Measurements from ENCODE around the gene LRIG1. TPM values are rescaled to one million over a fixed set of nuclear protein-coding genes. Genes with fewer than 3 reads are reported as not detected.

The LRIG1 gene
- total and polyA plus RNA-seq, 10 of the 15 experiments (the other 5 are each of a cell fraction or from before 2014, with no cell fraction given), result 0.84 to 16.4 (median 8.1) TPM

- no peak for TF ChIP-seq BCL3 (IDR thresholded peaks at IDR 0.05; ENCODE audit: borderline replicate concordance, insufficient read depth, low read depth, low read length, poor library complexity, severe bottlenecking)
- TF ChIP-seq RCOR1 (conservative IDR thresholded peaks at IDR 0.05; ENCODE audit: low read depth, low read length), result no peak
- TF ChIP-seq NFYA (IDR thresholded peaks at IDR 0.05; ENCODE audit: borderline replicate concordance, low read depth, low read length), result no peak
Measured at GRCh38 chr3:66477856-66478255, 23.0 kb downstream of the LRIG1 start (continued).

GRCh38 chr3:66476852-66477381 lies 23.9 kb downstream of the LRIG1 start:
- Histone ChIP-seq H3K36me3 (ENCODE audit: control insufficient read depth in 2 of 2, insufficient read depth in 2 of 2, low read length in 1 of 2) (no peaks in the 10 kb centered on the region), H3K4me1 (ENCODE audit: control insufficient read depth, insufficient read depth, low read length) (peaks cover 35% of the 10 kb centered on the region), H3K9ac (ENCODE audit: control insufficient read depth, insufficient read depth, low read length) (no peak overlapping the region), H3K9me3 (replicated peaks; ENCODE audit: control insufficient read depth, insufficient read depth, low read length) (peaks cover 9% of the 10 kb centered on the region), H3K4me3 (no peak overlapping the region), H4K20me1 (ENCODE audit: control insufficient read depth, insufficient read depth) (no peaks in the 10 kb centered on the region), H3K27me3 (replicated peaks in 1 of 2; ENCODE audit: control insufficient read depth in 2 of 2, insufficient read depth in 2 of 2, low read length in 1 of 2) (no peaks in the 10 kb centered on the region), H2AFZ (ENCODE audit: control insufficient read depth, low read depth, low read length) (no peak overlapping the region), H3K27ac (ENCODE audit: control insufficient read depth, insufficient read depth) (no peak overlapping the region), H3K79me2 (ENCODE audit: control insufficient read depth, insufficient read depth, low read length) (peaks cover 1% of the 10 kb centered on the region; the same call in 1 of the 2 replicates), H3K4me2 (ENCODE audit: control insufficient read depth, insufficient read depth) (no peak overlapping the region)
- intact Hi-C loops (cut with micrococcal nuclease; ENCODE audit: unreplicated experiment), result loop anchor here (10.0 kb wide), 1 partner anchor 528 kb away; no protein-coding TSS in a partner anchor
- FAIRE-seq, result no peak
- ATAC-seq, result no peak
- ChIA-PET CTCF (interaction anchor here (1.5 kb wide), 1 partner anchor 15 kb away, joined by 9 read pairs; no protein-coding TSS in a partner anchor), SMC1A (ENCODE audit: uncharacterized antibody, unreplicated experiment) (interaction anchor here (1.1 kb wide), 1 partner anchor 36 kb away, joined by 3 read pairs; no protein-coding TSS in a partner anchor), RAD21 (ENCODE audit: unreplicated experiment) (no interaction called here), POLR2A (no interaction called here)
- DNase-seq (ENCODE audit: low read depth, low spot score), result no peak
- in situ Hi-C loops (cut with MboI), result no loop called here
- TF ChIP-seq POLR2AphosphoS2 (IDR thresholded peaks at IDR 0.05; ENCODE audit: low read depth, low read length) (no peak), ATF2 (IDR thresholded peaks at IDR 0.05; ENCODE audit: low read length) (no peak), CHD1 (IDR thresholded peaks at IDR 0.05; ENCODE audit: low read depth, low read length) (no peak), WRNIP1 (IDR thresholded peaks at IDR 0.05; ENCODE audit: borderline replicate concordance, low read depth, low read length) (no peak), POLR2AphosphoS5 (IDR thresholded peaks at IDR 0.05; ENCODE audit: low read length) (no peak), CUX1 (IDR thresholded peaks at IDR 0.05; ENCODE audit: insufficient replicate concordance, low read depth, low read length) (no peak), MEF2B (IDR thresholded peaks at IDR 0.05; ENCODE audit: partially characterized antibody, poor library complexity, severe bottlenecking) (no peak), RFX5 (IDR thresholded peaks at IDR 0.05; ENCODE audit: low read depth, low read length) (no peak), BMI1 (IDR thresholded peaks at IDR 0.05; ENCODE audit: borderline replicate concordance) (no peak), NFIC (IDR thresholded peaks at IDR 0.05; ENCODE audit: low read depth, low read length) (no peak)
- BruUV-seq (replicated peaks), result no TSS peak
- 91% methylated on average over 9 of the region's 9 CpGs for WGBS (ENCODE audit: insufficient coverage, insufficient replicate concordance, low lambda C conversion rate, missing lambda C conversion rate)
